ENCODE measurements around the gene OLFM4. TPM values are rescaled to one million over a fixed set of nuclear protein-coding genes. Genes with fewer than 3 reads are reported as not detected.

Gene OLFM4
- total RNA-seq, 1 experiment from 2014 or later: 0.12 TPM

DNA sequence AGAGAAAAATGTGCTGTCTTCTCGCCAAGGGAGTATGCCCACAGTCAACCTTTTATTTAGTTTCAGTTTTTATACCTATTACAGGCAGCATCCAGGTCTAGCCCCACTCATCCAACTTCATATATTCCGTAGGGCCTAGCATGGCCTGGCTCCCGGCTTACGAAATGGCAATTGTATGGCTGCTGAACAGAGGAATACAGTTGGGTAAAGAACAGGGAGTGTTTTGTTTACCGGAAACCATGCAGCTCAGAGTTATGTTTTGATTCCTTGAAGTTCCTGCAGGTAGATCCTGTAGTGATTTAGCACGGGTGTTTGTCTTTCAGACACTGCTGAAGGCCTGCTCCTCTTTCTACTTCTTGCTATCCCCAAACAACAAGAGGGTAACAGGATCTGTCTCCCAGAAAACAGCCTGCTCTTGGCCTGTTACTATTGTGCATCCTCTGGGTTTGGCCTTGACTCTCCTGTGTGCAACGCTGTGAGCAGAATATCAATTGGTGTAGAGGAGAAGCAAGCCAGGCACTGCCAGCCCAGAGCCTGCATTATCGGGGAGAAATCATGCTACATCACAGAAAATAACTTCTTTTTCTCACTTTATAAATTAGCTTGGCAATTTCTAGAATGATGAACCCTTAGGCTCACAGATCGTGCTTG lies 32.4 kb downstream of the OLFM4 start:
- ChIA-PET CTCF (no interaction called here), RAD21 (ENCODE audit: low non-redundant PET in 1 of 2, low total read pairs in 2 of 2, uncharacterized antibody in 2 of 2, unreplicated experiment in 2 of 2) (no interaction called here), POLR2A (no interaction called here)
- DNase-seq (ENCODE audit: low read depth, low spot score): no peak
- Histone ChIP-seq H3K27ac (ENCODE audit: low read depth, low read length) (no peak overlapping the region), H3K9me3 (ENCODE audit: control insufficient read depth in 1 of 2, insufficient read depth in 1 of 2, low read depth in 1 of 2, low read length in 2 of 2) (no peaks in the 10 kb centered on the region), H3K79me2 (ENCODE audit: insufficient read depth, low read length) (no peaks in the 10 kb centered on the region), H4K20me1 (ENCODE audit: insufficient read depth) (no peaks in the 10 kb centered on the region), H3K4me2 (ENCODE audit: low read length) (no peak overlapping the region), H3K4me1 (ENCODE audit: control insufficient read depth in 1 of 2, insufficient read depth in 2 of 2, low read length in 2 of 2) (no peaks in the 10 kb centered on the region), H3K9me2 (ENCODE audit: insufficient read depth) (no peaks in the 10 kb centered on the region), H3K4me3 (replicated peaks in 1 of 2; ENCODE audit: low read depth in 1 of 2, low read length in 2 of 2) (no peak overlapping the region), H3K9ac (ENCODE audit: low read length) (no peak overlapping the region), H2AFZ (ENCODE audit: low read depth, low read length, poor library complexity, severe bottlenecking) (no peak overlapping the region), H3K27me3 (ENCODE audit: insufficient read depth, low read length) (no peaks in the 10 kb centered on the region), H3K36me3 (ENCODE audit: control insufficient read depth in 1 of 2, insufficient read depth in 2 of 2, low read length in 2 of 2) (no peaks in the 10 kb centered on the region)
- TF ChIP-seq EZH2phosphoT487 (IDR thresholded peaks at IDR 0.05; ENCODE audit: borderline replicate concordance) (no peak), TCF7L2 (IDR thresholded peaks at IDR 0.05; ENCODE audit: borderline replicate concordance, extremely low read depth, insufficient read depth, insufficient read length) (no peak), SIN3A (IDR thresholded peaks at IDR 0.05; ENCODE audit: low read depth) (no peak)
- TF ChIP-seq, protein P1, sequence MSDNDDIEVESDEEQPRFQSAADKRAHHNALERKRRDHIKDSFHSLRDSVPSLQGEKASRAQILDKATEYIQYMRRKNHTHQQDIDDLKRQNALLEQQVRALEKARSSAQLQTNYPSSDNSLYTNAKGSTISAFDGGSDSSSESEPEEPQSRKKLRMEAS (IDR thresholded peaks at IDR 0.05): no peak
- ATAC-seq: no peak
- intact Hi-C loops (cut with micrococcal nuclease): no loop called here
- no TSS peak for BruUV-seq (replicated peaks)

DNA sequence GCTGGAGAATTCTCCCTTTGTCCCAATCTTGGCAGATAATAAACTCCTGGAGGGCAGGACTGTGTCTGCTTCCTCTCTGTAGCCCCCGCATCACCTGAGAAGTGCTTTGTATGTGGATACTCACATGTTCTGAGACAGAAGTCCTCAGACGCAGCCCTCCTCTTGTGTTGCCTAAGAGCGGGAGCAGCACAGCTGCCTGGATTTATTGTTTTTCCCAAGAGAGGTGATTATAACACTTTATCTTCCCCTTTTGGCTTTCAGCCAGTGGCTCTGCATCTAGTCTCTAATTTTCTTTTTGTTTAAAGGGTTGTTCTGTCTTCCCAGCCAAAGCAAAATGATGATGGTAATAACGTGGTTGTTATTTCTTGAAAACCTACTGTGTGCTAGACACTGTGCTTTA lies 36.1 kb downstream of the OLFM4 start:
- no peaks in the 10 kb centered on the region for H3K36me3 ChIP-seq (ENCODE audit: control insufficient read depth in 1 of 2, insufficient read depth in 2 of 2, low read length in 2 of 2)
- H3K4me2 ChIP-seq (ENCODE audit: low read length): no peak overlapping the region

More for the DNA sequence above, 36.1 kb downstream of the OLFM4 start:
- Histone ChIP-seq H3K27me3 (ENCODE audit: insufficient read depth, low read length) (no peaks in the 10 kb centered on the region; the same call in 1 of the 2 replicates), H2AFZ (ENCODE audit: low read depth, low read length, poor library complexity, severe bottlenecking) (no peak overlapping the region), H3K9me3 (ENCODE audit: control insufficient read depth in 1 of 2, insufficient read depth in 1 of 2, low read depth in 1 of 2, low read length in 2 of 2) (no peaks in the 10 kb centered on the region), H4K20me1 (ENCODE audit: insufficient read depth) (no peaks in the 10 kb centered on the region), H3K4me1 (ENCODE audit: control insufficient read depth in 1 of 2, insufficient read depth in 2 of 2, low read length in 2 of 2) (no peaks in the 10 kb centered on the region), H3K9me2 (ENCODE audit: insufficient read depth) (no peaks in the 10 kb centered on the region), H3K4me3 (replicated peaks in 1 of 2; ENCODE audit: low read depth in 1 of 2, low read length in 2 of 2) (no peak overlapping the region), H3K9ac (ENCODE audit: low read length) (no peak overlapping the region), H3K27ac (ENCODE audit: low read depth, low read length) (no peak overlapping the region), H3K79me2 (ENCODE audit: insufficient read depth, low read length) (no peaks in the 10 kb centered on the region)
- ChIA-PET RAD21 (ENCODE audit: low non-redundant PET in 1 of 2, low total read pairs in 2 of 2, uncharacterized antibody in 2 of 2, unreplicated experiment in 2 of 2) (no interaction called here), CTCF (no interaction called here), POLR2A (no interaction called here)
- intact Hi-C loops (cut with micrococcal nuclease): no loop called here
- TF ChIP-seq ZFX (IDR thresholded peaks at IDR 0.05) (no peak), ZNF274 (IDR thresholded peaks at IDR 0.05; ENCODE audit: low read depth, low read length) (no peak), ELF1 (IDR thresholded peaks at IDR 0.05; ENCODE audit: borderline replicate concordance, low read depth) (no peak), POLR2AphosphoS5 (IDR thresholded peaks at IDR 0.05; ENCODE audit: low read depth, low read length) (no peak), TCF7L2 (IDR thresholded peaks at IDR 0.05; ENCODE audit: borderline replicate concordance, extremely low read depth, insufficient read depth, insufficient read length) (no peak)
- TF ChIP-seq, protein P2, sequence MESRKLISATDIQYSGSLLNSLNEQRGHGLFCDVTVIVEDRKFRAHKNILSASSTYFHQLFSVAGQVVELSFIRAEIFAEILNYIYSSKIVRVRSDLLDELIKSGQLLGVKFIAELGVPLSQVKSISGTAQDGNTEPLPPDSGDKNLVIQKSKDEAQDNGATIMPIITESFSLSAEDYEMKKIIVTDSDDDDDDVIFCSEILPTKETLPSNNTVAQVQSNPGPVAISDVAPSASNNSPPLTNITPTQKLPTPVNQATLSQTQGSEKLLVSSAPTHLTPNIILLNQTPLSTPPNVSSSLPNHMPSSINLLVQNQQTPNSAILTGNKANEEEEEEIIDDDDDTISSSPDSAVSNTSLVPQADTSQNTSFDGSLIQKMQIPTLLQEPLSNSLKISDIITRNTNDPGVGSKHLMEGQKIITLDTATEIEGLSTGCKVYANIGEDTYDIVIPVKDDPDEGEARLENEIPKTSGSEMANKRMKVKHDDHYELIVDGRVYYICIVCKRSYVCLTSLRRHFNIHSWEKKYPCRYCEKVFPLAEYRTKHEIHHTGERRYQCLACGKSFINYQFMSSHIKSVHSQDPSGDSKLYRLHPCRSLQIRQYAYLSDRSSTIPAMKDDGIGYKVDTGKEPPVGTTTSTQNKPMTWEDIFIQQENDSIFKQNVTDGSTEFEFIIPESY (IDR thresholded peaks at IDR 0.05; ENCODE audit: extremely low read depth, insufficient replicate concordance, low read length): no peak
- TF ChIP-seq, protein P3, sequence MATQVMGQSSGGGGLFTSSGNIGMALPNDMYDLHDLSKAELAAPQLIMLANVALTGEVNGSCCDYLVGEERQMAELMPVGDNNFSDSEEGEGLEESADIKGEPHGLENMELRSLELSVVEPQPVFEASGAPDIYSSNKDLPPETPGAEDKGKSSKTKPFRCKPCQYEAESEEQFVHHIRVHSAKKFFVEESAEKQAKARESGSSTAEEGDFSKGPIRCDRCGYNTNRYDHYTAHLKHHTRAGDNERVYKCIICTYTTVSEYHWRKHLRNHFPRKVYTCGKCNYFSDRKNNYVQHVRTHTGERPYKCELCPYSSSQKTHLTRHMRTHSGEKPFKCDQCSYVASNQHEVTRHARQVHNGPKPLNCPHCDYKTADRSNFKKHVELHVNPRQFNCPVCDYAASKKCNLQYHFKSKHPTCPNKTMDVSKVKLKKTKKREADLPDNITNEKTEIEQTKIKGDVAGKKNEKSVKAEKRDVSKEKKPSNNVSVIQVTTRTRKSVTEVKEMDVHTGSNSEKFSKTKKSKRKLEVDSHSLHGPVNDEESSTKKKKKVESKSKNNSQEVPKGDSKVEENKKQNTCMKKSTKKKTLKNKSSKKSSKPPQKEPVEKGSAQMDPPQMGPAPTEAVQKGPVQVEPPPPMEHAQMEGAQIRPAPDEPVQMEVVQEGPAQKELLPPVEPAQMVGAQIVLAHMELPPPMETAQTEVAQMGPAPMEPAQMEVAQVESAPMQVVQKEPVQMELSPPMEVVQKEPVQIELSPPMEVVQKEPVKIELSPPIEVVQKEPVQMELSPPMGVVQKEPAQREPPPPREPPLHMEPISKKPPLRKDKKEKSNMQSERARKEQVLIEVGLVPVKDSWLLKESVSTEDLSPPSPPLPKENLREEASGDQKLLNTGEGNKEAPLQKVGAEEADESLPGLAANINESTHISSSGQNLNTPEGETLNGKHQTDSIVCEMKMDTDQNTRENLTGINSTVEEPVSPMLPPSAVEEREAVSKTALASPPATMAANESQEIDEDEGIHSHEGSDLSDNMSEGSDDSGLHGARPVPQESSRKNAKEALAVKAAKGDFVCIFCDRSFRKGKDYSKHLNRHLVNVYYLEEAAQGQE (IDR thresholded peaks at IDR 0.05; ENCODE audit: low read depth): no peak
- TF ChIP-seq, protein P4, sequence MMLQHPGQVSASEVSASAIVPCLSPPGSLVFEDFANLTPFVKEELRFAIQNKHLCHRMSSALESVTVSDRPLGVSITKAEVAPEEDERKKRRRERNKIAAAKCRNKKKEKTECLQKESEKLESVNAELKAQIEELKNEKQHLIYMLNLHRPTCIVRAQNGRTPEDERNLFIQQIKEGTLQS (IDR thresholded peaks at IDR 0.05): no peak
- no peak for ATAC-seq
- no TSS peak for BruUV-seq (replicated peaks)
- no peak for DNase-seq (ENCODE audit: low read depth, low spot score)

All from HCT116 (cell line).